Measurements from ENCODE around the gene RBFOX1.

Gene RBFOX1

DNA sequence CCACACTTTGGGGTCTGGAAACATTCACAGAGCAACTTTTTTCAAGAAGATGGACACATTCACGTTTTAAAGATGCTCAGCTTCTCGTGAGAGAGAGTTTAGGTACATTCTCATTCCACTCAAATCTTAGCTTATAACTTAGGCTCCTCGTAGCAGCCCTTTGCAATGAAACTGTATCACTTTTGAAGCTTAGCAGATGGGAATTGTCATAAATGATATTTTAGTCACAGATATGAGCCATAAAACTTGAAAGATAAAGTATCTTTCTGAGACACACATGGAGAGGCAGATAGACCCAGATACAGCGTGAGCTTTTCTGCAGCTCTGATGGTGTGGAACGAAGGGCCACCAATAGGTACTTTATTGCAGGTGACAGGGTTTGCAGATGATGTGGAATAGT is 41.1 kb downstream of the RBFOX1 start:
- DNase-seq (ENCODE audit: low read depth): no peak

DNA sequence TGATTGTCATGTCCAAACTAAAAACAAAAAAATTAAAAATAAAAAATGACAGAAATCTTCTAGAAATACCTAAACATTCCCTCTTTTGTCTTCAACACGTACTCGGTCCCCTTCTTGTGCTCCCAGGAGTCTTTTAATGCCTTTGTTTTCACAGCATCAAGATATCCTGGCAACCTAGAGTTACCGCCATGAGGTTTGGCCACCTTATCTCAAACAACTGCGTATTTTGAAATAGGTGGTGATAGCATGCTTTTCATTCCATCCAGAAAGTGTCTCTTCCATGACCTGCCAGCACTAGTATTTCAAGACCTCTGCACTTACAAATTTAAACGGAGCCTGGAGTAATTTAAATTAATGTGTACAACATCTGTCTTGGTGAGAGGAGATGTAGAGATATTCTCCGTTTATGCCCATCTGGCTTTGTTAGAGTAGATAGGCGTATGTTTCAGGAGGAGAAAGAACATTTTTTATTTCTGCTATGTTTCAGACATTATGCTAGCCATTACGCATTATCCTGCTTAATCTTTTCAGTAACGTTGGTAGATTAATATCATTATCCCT is 42.0 kb downstream of the RBFOX1 start:
- DNase-seq (ENCODE audit: low read depth): no peak

DNA sequence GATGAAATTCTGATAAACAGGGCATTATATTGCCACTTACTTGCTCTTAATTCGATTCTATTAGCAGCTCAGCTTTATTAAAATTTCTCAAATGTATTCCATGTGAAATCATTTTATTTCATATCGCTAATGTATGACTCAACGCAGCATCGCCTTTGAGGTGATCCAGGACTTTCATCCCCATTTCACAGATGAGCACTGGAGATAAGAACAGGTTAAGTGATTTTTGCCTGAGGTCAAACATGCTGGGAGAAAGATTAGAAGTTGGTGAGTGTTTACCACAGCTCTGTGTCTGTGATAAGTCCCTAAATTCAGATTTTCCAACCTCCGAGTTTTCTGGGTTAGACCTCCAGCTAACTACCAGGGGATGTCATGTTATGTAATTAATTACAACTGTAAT is 43.6 kb downstream of the RBFOX1 start:
- DNase-seq (ENCODE audit: low read depth): no peak

DNA sequence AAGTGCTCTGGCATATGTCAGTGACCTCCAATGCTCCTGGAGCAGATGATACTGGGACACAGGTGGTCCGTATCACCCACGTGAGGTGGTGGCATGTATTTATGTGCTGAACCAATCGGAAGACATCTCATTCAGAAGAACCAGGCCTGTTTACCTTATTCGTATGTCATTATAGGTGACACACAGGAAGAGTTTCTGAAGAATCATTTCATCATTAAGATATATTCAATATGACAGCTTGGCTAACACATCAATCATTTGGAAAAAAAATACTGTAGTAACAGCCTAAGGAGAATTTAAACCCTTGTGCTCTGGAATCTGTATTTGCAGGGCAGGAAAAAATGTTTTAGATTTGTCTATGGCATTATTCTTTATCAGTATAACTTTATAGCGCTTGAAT is 44.6 kb downstream of the RBFOX1 start:
- no peak for DNase-seq (ENCODE audit: low read depth)

DNA sequence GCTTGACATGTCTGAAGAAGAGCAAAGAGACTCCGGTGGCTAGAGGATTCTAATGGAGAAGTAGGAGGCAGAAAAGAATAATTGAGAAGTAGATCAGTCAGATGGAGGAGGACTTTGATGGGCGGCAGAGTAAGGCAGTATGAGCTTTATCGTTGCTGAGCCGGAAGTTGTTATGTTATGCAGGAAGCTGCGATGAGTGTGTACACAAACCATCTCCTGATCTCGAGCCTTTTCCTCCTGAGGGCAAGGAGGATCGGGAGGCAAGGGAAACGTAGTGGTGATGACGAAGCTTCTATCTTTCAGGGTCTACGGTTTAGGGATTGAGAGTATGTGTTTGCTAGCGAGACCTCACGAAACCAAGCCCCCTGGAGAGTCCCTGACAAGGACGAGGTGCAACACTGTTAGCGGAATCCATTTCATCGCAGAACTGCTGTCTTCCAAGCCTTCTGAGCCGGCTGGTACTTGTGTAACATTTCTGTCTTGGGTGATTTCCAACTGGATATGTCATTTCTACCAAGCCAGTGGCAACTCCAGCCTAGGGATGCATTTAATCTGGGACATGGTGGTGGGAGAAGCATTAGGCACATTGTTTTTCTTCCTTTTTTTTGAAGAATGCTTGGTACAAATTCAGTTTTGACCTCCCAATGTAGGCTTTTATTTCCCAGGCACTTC is 45.5 kb downstream of the RBFOX1 start:
- no peak for DNase-seq (ENCODE audit: low read depth)

DNA sequence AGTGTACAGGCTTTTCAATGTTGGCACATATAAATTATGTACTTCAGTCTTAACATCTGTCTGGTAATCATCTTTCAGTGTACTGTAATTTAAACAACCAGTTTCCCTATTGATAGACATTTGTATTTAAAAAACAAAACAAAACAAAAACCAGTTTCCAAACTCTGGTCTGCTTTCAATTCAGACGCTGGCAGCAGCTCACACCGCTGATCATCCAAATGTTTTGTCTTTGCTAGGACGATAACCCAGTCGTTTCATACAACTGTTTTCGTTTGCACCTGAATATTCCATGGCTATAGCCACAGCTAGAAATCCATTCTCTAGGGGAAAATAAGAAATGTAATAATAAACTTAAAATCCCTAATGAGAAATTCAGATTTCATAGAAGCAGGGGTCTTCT is 47.8 kb downstream of the RBFOX1 start:
- no peak for DNase-seq (ENCODE audit: low read depth)

DNA sequence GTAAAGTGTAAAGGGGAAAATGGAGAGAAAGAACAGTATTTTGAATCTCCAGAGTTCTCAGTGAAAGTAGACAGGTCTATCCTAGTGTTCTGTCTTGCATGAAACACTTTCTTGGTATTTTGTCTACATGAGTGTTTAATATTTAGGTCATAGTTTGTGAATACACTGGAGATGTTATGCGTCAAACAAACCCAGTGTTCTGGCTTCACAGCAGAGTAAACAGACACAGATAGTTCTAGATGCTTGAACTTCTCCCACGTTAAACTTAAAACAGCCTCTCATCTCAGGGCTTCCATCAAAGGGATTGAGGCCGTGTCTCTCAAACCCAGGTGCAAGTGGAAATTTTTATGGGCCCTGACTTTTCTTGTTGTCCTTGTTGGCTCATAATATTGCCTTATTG is 48.3 kb downstream of the RBFOX1 start:
- DNase-seq (ENCODE audit: low read depth): no peak

DNA sequence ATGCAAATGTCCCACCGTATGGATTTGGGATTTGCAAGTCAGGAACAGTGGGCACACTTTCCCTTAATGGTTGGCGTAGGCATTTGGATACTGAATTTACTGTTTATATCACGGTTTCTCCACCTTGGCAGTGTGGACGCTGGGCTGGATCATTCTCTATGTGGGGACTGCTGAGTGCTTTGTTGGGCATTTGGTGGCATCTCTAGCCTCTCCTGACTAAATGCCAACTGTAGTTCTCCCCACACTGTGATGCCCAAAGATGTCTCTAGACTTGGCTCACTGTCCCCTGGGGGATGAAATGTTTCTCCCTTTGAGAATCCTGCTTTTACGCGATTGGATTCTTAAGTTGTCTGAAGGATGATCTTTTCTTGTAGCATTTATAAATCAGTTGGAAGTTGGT is 49.0 kb downstream of the RBFOX1 start:
- DNase-seq (ENCODE audit: low read depth): no peak

DNA sequence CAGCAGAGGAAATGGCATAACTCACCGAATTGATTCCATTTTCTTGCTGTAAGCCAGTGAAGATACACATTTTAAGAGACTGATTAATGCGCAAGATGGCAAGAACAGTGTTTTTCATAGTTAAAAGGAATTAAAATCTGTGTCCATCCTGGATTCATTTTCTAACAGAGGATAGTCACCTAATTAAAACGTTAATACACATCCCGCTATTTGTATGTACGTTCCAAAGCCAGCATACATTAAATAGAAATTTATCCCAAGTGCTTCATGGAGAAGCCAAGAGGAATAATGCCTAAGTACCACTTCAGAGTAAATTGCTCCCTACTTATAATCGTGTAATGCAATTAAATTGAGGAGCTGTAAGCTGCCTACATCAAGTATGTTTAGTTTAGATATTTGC is 49.9 kb downstream of the RBFOX1 start:
- DNase-seq (ENCODE audit: low read depth): no peak

DNA sequence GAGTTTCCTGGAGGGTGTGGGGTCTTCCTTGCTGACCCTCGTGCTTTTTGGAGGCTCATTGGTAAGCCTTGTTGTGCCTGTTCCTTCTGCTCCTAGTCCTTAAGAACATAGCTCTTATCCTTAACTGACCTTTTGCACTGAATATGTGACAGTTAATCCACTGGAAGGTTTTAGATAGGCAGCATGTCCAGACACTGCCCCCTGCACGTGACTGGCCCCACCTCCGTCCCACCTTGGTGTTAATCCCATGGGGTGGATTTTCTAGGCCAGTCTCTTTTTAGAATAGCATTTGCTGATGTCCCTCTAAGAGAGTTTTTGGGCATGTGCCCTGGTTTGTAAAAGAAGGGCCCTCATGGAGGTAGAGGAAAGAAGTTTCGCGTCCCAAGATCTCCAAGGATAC is 58.3 kb downstream of the RBFOX1 start:
- no peak for DNase-seq (ENCODE audit: low read depth)

DNA sequence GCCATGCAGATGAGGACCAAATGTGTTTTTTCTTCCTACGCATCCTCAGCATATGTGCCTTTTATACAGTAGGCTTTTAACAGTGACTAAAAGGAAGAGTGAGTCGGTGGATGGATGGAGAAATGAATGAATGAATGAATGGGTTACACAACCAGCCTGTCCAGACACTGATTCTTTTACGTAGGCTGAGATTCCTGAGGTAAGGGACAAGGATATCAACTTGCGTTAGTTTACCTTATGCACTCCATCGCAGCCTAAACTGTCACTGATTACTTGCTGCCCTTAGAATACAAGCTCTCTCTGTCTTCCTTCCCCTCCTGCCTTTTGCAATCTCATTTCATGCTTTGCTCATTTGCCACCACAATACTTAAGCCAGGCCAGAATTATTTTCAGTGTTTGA is 59.0 kb downstream of the RBFOX1 start:
- DNase-seq (ENCODE audit: low read depth): no peak

DNA sequence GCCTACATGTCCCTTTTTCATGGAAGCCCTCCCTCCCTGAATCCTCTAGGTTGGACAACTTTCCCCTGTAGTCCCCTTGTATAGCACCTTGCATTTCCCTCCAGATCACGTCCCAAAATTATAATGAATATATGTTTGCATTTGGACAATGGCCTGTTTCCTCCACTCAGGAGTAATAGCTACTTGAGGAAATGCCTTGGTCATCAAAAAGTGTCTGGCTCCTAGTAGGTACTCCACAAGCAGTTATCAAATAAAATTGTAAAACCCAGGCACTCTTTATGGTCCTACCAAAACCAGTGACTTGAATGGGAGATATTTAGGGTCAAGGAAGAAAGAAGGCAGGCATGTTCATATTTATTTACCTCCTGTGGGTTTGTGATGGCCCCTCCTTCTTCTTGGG is 59.6 kb downstream of the RBFOX1 start:
- DNase-seq (ENCODE audit: low read depth): no peak

DNA sequence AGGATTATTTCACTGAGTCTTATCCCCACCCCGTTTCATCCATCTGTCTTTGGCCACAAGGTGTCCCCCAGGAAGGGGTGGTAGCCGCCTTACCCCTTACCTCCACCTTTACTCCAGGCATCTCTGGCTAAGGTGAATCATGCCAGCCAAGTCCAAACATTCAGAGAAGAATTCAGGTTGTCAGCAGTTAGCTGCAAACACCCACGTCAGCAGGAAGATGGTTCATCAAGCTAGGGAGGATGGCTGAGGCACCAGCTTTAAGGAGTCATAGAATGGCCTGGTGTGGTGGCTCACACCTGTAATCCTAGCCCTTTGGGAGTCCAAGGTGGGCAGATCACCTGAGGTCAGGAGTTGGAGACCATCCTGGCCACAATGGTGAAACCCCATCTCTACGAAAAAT is 61.0 kb downstream of the RBFOX1 start:
- no peak for DNase-seq (ENCODE audit: low read depth)

DNA sequence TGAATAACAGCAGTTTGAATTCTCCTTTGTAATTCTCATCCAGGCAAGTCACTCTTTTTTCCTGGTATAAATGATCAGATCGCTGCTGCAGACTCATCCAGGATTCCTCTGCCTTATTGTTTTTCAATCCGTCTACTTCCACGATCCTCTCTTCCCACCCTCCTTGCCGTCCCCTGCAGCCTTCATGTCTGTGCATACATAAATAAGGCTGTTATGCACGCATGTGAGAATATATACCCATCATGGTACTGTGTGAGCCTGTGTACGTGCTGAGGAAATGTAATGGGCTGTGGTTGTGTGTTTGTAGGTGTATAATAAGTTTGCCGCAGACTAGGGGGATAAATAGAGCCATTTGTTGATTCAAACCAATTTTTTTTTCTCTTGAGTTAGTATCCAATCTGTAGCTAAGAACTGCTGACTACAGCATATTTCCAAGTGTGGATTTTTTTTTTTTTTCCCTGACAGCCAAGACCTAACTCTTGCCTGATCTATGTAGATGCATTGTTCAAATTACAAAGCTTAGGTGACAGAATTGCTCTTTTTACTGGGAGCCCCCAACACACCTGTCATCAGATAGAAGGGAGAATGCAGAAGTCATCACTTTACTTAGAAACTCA is 62.2 kb downstream of the RBFOX1 start:
- DNase-seq (ENCODE audit: low read depth): no peak

DNA sequence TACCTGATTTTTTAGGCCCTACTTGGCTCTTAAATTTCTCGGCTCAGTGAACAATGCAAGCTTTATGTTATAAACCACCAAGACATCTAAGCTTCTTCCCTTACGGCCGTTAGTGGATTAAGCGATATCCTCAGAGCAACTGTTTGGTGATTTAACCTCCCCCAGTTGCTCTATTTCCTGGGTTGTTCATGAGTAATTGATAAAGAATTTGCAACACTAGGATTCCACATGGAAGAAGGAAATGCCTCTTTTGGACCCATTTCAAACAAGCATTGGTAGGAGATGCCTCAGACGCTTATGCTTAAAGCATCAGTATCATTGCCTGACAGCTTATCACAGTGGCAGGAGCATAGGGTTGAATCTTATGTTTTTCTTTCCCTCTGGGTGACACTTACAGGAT is 65.3 kb downstream of the RBFOX1 start:
- no peak for DNase-seq (ENCODE audit: low read depth)

DNA sequence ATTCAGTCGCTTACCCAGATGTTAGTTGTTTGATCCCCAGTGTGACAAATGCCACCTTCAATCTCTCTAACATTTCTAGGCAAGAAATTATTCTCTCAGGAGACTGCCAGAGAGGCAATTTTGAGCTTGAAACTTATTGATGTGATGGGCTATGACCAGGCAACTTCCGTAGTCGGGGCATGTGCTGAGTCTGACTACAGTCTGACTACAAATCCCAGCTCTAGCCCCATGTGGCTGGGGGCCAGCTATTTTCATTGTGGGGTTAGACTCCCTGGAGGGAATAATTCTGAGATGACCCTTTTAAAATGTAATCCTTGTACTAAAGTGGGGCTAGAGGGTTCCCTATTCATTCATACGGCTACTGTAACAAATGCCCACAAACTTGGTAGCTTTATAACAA is 65.9 kb downstream of the RBFOX1 start:
- DNase-seq (ENCODE audit: low read depth): no peak

DNA sequence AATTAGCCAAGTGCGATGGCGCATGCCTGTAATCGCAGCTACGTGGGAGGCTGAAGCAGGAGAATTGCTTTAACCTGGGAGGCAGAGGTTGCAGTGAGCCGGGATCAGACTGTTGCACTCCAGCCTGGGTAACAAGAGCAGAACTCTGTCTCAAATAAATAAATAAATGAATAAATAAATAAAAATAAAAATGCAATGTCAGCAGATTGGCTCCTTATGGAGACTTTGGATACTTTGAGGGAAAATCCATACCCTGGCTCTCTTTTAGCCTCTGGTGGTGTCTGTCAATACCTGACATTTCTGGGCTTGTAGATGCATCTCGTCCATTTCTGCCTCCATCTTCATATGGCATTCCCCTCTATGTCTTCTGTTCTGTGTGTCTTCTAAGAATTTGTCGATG is 66.7 kb downstream of the RBFOX1 start:
- no peak for DNase-seq (ENCODE audit: low read depth)

DNA sequence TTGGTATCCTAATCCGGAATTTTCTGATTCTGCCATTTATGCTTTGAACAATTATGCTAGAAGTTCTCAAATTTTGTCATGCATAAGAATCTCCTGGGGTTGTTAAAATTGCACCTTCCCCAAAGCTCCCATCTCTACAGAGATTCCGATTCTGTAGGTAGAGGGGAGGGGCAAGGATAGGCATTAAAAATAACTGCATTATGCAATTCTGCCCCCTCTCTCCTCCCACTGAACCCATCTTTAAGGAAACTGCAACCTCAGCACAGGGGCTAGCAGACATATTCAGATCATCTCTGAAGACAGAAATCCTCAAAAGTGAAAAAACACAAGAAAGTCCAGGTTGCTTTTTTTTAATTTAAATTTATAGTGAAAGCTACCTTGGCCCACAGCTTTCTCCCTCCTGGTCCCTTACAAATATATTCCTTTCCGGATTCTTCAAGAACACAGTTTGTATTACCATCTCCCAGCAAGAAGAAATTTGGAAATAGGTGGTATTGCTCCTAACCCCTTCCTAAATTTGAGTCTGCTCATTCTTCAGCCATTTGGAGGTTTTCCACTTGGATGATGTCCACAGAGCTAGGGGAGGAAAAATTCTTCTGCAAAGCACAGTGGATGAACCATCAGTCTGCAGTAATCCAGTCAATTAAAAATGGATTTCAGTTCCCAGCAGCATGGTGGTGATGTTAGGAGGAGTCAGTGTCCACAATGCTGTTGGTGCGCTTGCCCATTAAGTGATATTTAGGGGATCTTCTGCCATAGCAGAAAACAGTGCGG is 67.7 kb downstream of the RBFOX1 start:
- no peak for DNase-seq (ENCODE audit: low read depth)

DNA sequence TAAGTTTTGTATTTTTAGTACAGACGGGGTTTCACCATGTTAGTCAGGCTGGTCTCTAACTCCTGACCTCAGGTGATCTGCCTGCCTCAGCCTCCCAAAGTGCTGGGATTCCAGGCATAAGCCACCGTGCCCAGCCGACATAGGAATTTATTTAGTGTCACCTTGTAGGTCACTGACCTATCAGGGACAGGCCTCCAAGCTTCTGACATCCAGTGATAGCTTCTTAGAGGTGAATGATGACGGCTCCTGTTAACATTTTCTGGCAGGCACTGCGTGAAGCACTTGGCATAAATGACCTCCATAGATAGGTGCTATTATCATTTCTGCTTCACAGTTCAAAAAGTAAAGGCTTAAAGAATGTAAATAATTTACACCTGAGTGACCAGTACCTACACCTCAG is 71.6 kb downstream of the RBFOX1 start:
- DNase-seq (ENCODE audit: low read depth): no peak

DNA sequence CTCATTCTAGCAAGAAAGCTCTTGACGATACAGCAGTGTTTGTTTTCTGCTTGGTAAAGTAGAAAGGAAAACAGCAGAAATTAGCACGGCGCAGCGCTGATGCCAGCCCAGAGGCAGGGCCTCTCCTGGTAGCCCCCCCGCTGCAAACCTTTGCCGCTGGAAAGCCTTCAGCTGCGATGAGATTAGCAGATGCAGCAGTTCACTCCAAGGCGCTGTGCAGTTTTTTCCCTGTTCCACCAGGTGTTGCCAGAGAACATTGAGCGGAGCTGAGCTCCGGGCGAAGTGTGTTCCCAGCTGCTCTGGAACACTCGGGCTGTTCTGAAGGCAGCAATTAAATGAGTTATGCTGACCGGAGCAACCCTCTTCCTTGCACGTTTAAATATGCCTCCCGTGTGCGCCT is 72.5 kb downstream of the RBFOX1 start:
- DNase-seq (ENCODE audit: low read depth): no peak

DNA sequence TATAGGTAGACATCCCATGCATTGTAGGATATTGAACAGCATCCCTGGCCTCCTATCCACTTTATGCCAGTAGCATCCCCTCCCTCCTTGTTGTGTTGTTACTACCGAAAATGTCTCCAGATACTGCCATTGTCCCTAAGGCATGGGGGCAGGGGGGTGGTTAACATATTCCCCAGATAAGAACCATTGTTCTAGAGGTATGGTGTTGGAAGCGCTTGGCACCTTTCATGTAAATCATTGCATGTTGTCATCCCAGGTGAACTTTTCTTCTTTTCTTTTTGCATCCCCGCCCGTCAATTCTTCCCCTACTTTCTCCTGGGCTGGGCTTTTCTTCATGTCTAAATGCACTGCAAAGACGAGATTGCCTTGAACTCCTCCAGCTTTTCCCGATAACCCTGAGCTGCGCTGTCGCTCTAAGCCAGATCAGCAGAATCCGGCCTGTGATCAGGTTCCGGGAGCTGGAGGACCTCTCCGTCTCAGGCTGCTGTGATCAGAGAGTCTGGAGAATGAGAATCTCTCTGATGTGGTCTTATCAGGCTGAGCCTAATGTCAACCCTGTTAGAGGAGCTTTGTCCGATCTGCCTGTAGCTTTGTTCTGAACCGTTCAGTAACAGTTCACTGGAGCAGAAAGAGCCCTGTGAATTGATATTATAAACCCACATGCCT is 76.2 kb downstream of the RBFOX1 start:
- no peak for DNase-seq (ENCODE audit: low read depth)

DNA sequence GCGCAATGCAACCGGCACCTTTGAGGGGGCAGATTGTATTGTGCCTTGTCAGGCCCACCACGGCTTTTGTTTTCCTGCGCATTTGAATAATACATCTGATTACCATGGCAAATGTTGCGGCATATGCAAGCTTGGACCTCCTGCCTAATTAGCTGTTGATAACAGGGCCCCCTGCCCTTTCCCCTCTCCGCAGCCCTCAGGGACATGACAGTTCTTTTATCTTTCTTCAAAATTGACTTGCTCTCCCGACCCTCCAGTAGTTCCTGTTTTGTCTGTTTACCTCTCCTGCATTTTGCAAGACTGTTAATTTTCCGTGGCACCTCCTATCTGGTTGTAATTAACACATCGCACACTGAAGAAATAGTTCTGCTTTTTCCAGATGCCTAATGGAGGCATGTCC is 86.8 kb downstream of the RBFOX1 start:
- DNase-seq (ENCODE audit: low read depth): no peak

DNA sequence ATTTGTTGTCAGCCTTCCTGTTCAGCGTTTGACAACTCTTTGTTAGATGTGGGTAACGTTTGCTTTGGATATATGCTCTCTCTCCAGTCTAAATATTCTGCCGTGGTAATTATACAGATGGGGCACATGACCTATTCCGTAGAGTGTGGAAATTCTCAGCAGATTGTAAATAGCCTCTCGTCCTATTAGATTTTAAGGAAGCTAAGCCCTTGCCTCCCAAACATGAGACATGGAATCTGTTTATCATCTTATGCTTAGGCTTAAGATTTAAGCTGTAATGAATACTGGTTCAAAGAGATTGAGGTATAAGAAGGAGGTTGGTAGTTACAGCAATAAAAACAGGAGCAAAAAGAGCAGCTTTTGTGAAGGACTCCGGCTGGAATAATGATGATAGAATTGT is 87.4 kb downstream of the RBFOX1 start:
- no peak for DNase-seq (ENCODE audit: low read depth)
